Ramos (cell line): Measurements from ENCODE around the gene NFYB.
"Not testable (repeated sequence)": the region's sequence is repeated elsewhere in the genome, so short reads cannot be mapped to it uniquely, and the experiment has no call there.

Experiments
- in situ Hi-C: fragments of 300-500 bp; cut with MboI; formaldehyde crosslinking; loops from one replicate; pipeline ENCODE4 v1.14.3; 2022; ENCODE audit warnings: low sequenced_read_pairs; ENCODE audit not compliant: unreplicated experiment

NFYB gene

DNA sequence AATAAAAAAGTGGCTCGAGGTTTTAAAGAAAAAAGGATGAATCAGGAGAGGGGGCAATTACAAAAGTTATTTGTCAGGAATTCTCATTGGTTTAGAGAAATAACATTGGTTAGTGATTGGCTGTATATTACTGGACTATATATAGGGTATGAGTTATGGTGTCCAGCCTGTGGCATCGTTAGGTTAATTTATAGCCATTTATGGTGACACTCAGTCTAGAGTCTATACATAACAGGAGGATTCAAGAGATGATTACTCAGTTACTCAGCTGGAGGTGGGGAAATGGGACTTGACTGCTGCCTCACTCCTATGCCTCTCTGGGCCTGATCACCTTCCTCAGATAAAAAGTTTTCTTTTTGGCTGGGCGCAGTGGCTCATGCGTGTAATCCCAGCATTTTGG is 25.6 kb upstream of the NFYB start:
- in situ Hi-C loops: no loop called here

GRCh38 chr12:104163028-104163427 is 25.0 kb upstream of the NFYB start:
- in situ Hi-C loops: not testable (repeated sequence)

DNA sequence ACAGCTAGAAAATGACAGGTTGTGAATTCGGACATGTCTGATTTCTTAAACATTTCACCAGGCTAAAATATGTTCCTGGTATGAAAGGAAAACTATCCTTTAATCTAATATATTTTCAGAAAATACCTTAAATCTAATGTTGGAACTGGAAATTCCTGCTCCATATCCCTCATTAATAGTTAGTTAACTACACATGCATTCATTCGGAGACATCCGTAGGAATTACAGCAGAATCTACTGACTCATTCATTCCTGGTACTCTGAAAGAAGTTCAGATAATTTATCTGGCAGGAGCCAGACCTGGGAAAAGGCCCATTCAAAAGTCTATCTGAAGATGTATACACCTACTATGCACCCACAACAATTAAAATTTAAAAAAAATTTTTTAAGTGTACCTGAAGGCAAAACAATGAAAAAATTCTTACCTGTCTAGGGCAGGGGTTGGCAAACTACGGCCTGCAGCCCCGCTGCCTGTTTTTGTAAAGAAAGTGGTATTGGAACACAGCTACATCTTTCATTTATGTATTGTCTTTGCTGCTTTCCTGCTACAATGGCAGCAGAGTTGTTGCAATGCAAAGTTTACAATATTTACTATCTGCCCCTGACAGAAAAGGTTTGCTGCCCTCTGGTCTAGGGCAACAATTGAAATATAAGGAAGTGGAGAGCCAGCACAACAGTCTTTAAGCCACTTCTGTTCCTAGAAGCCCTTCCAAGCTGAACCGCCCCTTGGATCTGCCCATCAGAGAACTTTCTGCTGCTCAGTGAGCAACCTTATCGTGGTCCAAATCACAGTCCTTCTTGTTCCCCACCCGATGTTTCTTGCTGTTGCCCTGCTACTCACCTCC is 17.9 kb upstream of the NFYB start:
- in situ Hi-C loops: no loop called here

DNA sequence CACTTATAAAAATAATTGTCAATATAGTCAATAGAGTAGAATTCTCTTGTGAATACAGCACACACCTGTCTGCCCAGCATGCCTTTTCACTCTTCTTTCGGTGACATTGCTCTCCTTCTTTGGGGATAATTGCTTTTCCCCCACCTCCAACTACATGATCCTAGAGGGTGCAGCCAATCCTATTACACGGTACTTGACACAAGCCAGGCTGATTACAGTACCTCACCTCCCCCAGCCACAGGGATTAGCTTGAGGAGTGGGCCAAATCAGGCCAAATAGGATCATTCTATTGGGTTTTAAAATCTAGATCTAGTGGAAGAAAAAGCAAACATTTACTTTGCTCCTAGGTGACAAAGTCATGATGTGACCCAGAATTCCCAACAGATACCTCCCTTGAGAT is 16.8 kb upstream of the NFYB start:
- in situ Hi-C loops: no loop called here

GRCh38 chr12:104154286-104154685 is 16.3 kb upstream of the NFYB start:
- in situ Hi-C loops: no loop called here

DNA sequence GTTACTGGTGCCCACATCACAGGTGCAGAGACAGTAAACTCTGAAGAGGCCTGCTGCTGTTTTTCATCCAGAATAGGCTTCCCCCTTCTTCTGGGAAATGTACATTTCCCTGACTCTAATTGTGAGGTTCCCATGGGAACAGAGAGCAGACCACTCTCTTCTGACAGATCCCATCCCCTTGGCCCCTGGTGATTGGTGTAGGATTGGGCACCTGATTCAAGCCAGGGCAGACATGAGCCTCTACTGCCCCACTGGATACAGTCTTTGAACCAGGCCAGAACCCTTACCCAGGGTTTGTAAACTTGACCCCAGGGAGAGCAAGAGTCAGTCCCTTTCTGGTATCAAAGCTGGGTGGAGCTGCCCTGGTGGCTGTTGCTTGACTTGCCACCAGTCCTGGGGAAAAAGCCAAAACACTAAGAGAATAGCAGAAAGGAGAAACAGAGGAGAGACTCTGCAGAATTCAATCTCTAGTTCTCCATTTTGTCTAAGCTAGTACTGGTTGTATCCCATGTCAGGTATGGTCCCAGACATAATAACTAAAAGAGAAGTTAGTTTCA is 14.8 kb upstream of the NFYB start:
- in situ Hi-C loops: no loop called here

DNA sequence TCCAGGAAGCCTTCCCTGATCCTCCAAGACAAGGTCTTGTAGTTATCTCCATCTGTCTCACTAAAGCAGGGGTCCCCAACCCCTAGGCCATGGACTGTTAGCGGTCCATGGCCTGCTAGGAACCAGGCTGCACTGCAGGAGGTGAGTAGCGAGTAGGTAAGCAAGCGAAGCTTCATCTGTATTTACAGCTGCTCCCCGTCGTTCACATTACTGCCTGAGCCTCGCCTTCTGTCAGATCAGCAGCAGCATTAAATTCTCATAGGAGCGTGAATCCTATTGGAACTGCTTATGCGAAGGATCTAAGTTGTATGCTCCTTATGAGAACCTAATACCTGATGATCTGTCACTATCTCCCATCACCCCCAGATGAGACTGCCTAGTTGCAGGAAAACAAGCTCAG is 12.4 kb upstream of the NFYB start:
- in situ Hi-C loops: no loop called here

GRCh38 chr12:104147346-104147745 is 9.3 kb upstream of the NFYB start:
- in situ Hi-C loops: no loop called here

GRCh38 chr12:104143918-104144317 is 5.9 kb upstream of the NFYB start:
- in situ Hi-C loops: no loop called here

GRCh38 chr12:104143002-104143401 is 5.0 kb upstream of the NFYB start:
- in situ Hi-C loops: no loop called here

DNA sequence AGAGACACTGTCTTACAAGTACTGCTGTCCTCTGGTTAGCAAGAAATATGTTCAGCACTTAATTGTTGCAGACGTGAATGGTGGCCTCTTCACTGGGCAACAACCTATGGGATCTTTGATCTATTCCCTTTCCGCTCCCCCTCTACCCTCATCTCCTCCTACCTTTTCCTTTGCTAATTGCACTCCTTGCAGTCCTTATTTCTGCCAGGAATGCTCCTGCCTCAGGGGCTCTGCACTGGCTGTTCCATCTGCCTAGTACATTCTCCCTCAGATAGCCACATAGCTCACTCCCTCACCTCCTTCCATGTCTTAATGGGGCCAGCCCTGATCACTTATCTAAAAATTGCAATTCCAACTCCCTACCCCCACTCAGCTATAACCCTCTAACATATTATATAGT is 4.5 kb upstream of the NFYB start:
- in situ Hi-C loops: no loop called here

- in situ Hi-C loops: no loop called here
Observed at GRCh38 chr12:104138797-104139152, 765 bp upstream of the NFYB start.

DNA sequence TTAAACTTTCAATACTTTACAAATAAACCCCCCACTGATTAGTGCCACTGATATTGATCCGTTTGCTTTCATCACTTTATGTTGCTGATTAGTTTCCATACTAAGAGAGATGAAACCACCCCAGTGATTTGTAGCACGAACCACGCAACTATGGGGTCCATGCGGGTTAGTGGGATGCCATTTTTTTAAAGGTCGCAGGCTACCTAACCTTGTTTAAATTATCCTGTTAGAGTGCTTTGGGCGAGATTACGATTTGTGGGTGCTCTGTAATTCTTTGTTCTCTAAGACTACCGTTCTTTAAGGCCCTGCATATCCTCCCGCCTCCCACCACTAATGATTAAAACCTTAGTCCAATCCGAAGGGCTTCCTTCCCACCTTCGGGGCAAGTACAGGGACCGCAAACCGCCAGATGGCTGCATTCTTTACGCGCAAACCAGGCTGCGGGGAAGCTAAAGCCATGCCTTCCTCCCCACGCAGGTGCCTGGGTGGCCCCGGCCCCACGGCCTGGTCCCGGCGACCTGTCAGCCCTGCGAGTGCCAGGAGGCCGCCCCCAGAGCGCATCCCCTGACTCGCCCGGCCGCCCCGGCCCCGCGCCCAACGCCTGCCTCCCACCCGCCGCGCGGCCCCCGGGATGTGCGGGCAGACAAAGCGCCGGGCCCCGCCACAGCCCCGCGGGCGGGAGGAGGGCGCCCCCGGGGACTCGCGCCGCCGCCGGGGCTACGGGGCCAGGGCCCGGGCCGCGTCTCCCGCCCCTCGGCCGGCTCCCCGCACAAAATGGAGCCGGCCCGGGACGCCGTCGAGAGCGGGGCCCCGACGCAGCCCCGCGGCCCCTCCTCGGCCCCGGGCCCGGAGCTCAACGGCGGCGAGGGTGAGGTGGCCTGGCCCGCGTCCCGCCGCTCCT is 759 bp downstream of the NFYB start:
- in situ Hi-C loops: no loop called here

DNA sequence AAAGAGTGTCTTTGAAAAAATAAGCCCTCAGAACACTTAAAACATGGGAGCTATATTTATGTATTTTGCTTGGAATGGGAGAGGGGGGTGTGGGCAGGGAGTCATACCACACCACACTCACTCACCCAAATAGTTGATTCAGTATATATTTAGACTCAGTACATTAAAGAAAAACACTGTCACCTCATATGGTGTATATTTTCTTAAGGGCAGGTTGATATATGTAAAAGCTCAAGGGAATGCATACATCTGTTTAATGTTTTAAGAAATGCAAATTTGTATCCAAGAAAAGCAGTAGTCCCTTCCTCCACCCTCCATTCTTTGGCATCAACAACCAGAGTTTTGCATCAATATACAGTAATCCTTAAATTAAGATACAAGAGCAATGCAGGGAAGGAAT is 1.4 kb downstream of the NFYB start:
- in situ Hi-C loops: no loop called here

- in situ Hi-C loops: no loop called here
Observed at GRCh38 chr12:104134882-104135281, 3.1 kb downstream of the NFYB start.

GRCh38 chr12:104133866-104134265 is 4.1 kb downstream of the NFYB start:
- in situ Hi-C loops: no loop called here

DNA sequence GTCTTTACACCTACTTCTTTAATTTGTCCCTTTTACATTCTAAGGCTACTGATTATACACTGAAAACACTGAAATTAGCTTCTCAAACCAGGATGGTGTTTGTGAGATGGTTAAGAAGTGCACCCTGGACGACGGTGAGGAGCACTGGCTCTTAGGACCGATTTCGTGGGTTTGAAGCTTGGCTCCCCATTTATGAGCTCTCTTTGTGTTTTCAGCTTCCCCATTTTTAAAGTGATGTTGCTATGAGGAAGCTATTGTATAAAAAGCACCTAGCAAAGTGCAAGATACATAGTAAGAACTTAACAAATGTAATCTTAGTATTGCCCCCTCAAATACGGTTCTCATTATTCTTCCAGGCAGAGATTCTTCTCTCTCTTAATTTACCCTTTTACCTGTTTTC is 4.7 kb downstream of the NFYB start:
- in situ Hi-C loops: no loop called here

GRCh38 chr12:104132351-104132956 is 5.6 kb downstream of the NFYB start:
- in situ Hi-C loops: no loop called here

- in situ Hi-C loops: no loop called here
Observed at GRCh38 chr12:104131609-104132008, 6.4 kb downstream of the NFYB start.

DNA sequence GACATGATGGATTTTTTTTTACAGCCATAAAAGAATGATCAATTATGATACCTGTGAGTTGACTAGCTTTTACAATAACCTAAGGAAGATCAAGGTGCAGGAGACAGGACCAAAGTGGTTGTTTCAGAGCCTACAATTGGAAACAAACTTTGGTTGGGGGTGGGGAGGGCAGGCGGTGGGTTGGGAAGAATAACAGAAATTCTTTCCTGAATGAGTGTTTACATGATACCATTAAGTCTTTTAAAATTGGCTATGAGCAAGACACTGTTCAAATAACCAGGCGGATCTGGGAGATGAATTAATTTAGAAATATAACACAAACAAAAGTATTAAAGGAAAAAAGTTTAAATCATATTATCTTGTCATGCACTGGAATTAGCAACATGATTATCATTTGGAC is 7.2 kb downstream of the NFYB start:
- in situ Hi-C loops: no loop called here

- in situ Hi-C loops: no loop called here
Observed at GRCh38 chr12:104126548-104126947, 11.5 kb downstream of the NFYB start.
